ENCODE results near the gene CD99L2.

Gene CD99L2

GRCh38 chrX:150719621-150720020, 178.8 kb downstream of the CD99L2 start:
- TF ChIP-seq CTCF (conservative IDR thresholded peaks at IDR 0.05; ENCODE audit: low read depth): no peak
- ChIA-PET CTCF (no interaction called here), POLR2A (ENCODE audit: low non-redundant PET) (no interaction called here)
- H3K27ac ChIP-seq: no peak overlapping the region
- DNase-seq (ENCODE audit: low spot score): no peak

All from RWPE1 (cell line).